Liver (tissue), 3 donors: Measurements from ENCODE around the gene PCDHA1.

Experiments
- GABPA ChIP-seq, 2 donors: IDR thresholded peaks in 1 of 2; conservative IDR thresholded peaks in 1 of 2; 2 replicates each; pipeline ENCODE4 v1.6.1; 2016; ENCODE audit warnings: antibody characterized with exemption in 2 of 2, mild to moderate bottlenecking in 1 of 2, moderate library complexity in 1 of 2
- HNF4G ChIP-seq: IDR thresholded peaks from 2 replicates; pipeline ENCODE4 v1.6.1; 2016; ENCODE audit warnings: antibody characterized with exemption
- JUND ChIP-seq, 2 donors: IDR thresholded peaks; 2 replicates each; pipeline ENCODE4 v1.6.1; 2016; ENCODE audit warnings: antibody characterized with exemption in 2 of 2
- RAD21 ChIP-seq, 2 donors: IDR thresholded peaks; 2 replicates each; pipeline ENCODE4 v1.6.1; 2016; ENCODE audit warnings: antibody characterized with exemption in 2 of 2, mild to moderate bottlenecking in 2 of 2
- RXRA ChIP-seq, 2 donors: IDR thresholded peaks; 2 replicates each; pipeline ENCODE4 v1.6.1; 2017 to 2018; ENCODE audit warnings: antibody characterized with exemption in 2 of 2, mild to moderate bottlenecking in 1 of 2
- TAF1 ChIP-seq: conservative IDR thresholded peaks from 2 replicates; pipeline ENCODE4 v1.6.1; 2016; ENCODE audit warnings: antibody characterized with exemption, mild to moderate bottlenecking
- YY1 ChIP-seq: IDR thresholded peaks from 2 replicates; pipeline ENCODE4 v1.6.1; 2016; ENCODE audit warnings: antibody characterized with exemption, mild to moderate bottlenecking
- TF ChIP-seq, protein P1 (sequence below): fragments of 150-350 bp; IDR thresholded peaks from 2 replicates; pipeline ENCODE4 v1.5.1; 2017; ENCODE audit warnings: improper control_type of control experiment, low read depth, low read length; ENCODE audit not compliant: missing input control
- TF ChIP-seq, protein P2 (sequence below): IDR thresholded peaks from 2 replicates; pipeline ENCODE4 v1.6.1; 2016; ENCODE audit warnings: antibody characterized with exemption, mild to moderate bottlenecking
- donor health status: healthy.
- donor health status: healthy.

DNA sequence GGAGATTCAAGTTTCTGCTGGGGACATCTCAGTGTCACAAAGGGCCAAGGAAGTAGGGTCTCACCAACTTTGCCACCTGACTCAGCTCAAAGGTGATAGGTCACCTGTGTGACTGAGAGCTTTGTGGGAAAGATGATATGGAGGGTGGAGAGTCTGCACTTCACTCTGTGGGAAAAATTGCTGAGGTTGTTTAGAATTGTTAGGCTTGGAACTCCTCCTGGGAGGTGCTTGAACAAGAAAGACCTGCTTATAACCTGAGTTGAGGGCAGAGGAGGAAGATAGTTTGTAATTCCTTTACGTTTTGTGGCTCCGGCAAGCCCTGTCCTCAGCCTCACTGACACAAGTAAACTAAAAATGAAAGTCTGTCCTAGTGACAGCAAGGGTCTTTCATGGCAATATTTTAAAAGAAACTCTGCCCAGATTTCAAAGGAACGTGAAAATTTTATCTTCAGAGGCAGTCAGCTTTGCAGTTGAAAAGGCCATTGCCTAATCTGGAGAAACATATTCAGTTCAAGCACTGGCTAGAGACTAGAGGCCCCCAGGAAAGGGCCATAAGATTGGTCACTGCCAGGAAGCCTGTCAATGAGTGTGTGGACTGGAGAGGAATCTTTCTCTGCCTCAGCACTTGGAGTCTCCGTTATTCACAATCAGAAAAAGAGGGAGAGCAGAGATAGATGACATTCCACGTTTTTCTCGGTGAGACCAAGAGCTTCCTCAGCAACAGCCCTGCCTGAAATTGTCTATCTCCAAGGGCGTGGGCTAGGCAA, 203.5 kb downstream of the PCDHA1 start:
- TF ChIP-seq, protein P1, sequence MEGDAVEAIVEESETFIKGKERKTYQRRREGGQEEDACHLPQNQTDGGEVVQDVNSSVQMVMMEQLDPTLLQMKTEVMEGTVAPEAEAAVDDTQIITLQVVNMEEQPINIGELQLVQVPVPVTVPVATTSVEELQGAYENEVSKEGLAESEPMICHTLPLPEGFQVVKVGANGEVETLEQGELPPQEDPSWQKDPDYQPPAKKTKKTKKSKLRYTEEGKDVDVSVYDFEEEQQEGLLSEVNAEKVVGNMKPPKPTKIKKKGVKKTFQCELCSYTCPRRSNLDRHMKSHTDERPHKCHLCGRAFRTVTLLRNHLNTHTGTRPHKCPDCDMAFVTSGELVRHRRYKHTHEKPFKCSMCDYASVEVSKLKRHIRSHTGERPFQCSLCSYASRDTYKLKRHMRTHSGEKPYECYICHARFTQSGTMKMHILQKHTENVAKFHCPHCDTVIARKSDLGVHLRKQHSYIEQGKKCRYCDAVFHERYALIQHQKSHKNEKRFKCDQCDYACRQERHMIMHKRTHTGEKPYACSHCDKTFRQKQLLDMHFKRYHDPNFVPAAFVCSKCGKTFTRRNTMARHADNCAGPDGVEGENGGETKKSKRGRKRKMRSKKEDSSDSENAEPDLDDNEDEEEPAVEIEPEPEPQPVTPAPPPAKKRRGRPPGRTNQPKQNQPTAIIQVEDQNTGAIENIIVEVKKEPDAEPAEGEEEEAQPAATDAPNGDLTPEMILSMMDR, result no peak
- TF ChIP-seq RXRA (IDR thresholded peaks at IDR 0.05) (no peak), RAD21 (IDR thresholded peaks at IDR 0.05) (no peak), YY1 (no peak), HNF4G (no peak), JUND (IDR thresholded peaks at IDR 0.05) (no peak), TAF1 (no peak), GABPA (IDR thresholded peaks at IDR 0.05 in 1 of 2, conservative IDR thresholded peaks at IDR 0.05 in 1 of 2) (no peak)
- TF ChIP-seq, protein P2, sequence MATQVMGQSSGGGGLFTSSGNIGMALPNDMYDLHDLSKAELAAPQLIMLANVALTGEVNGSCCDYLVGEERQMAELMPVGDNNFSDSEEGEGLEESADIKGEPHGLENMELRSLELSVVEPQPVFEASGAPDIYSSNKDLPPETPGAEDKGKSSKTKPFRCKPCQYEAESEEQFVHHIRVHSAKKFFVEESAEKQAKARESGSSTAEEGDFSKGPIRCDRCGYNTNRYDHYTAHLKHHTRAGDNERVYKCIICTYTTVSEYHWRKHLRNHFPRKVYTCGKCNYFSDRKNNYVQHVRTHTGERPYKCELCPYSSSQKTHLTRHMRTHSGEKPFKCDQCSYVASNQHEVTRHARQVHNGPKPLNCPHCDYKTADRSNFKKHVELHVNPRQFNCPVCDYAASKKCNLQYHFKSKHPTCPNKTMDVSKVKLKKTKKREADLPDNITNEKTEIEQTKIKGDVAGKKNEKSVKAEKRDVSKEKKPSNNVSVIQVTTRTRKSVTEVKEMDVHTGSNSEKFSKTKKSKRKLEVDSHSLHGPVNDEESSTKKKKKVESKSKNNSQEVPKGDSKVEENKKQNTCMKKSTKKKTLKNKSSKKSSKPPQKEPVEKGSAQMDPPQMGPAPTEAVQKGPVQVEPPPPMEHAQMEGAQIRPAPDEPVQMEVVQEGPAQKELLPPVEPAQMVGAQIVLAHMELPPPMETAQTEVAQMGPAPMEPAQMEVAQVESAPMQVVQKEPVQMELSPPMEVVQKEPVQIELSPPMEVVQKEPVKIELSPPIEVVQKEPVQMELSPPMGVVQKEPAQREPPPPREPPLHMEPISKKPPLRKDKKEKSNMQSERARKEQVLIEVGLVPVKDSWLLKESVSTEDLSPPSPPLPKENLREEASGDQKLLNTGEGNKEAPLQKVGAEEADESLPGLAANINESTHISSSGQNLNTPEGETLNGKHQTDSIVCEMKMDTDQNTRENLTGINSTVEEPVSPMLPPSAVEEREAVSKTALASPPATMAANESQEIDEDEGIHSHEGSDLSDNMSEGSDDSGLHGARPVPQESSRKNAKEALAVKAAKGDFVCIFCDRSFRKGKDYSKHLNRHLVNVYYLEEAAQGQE, result no peak
